GM12878 (cell line): ENCODE measurements around the gene MGAT4C. TPM values are rescaled to one million over a fixed set of nuclear protein-coding genes. Genes with fewer than 3 reads are reported as not detected.

ENCODE experiments used
- ATAC-seq: fragments of 200-7000 bp; cut with Tn5 transposase; 3 replicates; pipeline ENCODE4 v1.9.1; 2020; ENCODE audit warnings: mild to moderate bottlenecking, moderate library complexity
- BruUV-seq: library from RNA; stranded (reverse); fragments of 400-500 nt; replicated peaks from 2 replicates; lab custom pipeline; 2021; lab: Mats Ljungman, UMichigan
- CTCF ChIA-PET: fragments of 300-600 bp; sonication (Branson Sonifier 250); formaldehyde crosslinking; extraction: SDS; loops from one replicate; lab custom pipeline; 2021; ENCODE audit warnings: inconsistent platforms; lab: Yijun Ruan, JAX
- POLR2A ChIA-PET: fragments of 350-600 bp; formaldehyde crosslinking; extraction: SDS; loops from one replicate; lab custom pipeline; 2021; ENCODE audit warnings: inconsistent platforms; lab: Charles Lee
- RAD21 ChIA-PET: fragments of 300-600 bp; sonication (Branson Sonifier 250); formaldehyde crosslinking; loops from one replicate; lab custom pipeline; 2023; ENCODE audit warnings: antibody characterized with exemption; ENCODE audit not compliant: unreplicated experiment; lab: Charles Lee
- SMC1A ChIA-PET: fragments of 300-600 bp; sonication (Branson Sonifier 250); formaldehyde crosslinking; loops from one replicate; lab custom pipeline; 2023; ENCODE audit not compliant: unreplicated experiment, uncharacterized antibody; lab: Charles Lee
- DNase-seq: peaks from one replicate; pipeline ENCODE4 v3.0.0-alpha.2; 2011; ENCODE audit warnings: low read depth, low spot score
- FAIRE-seq: peaks from 3 replicates; lab custom pipeline; 2011; peaks lifted over from hg19 to GRCh38; lab: Jason Lieb, UNC
- H2AFZ ChIP-seq: 2 replicates; pipeline ENCODE4 v1.6.0; 2011; ENCODE audit warnings: low read depth, low read length, control low read depth; ENCODE audit not compliant: control insufficient read depth
- H3K27ac ChIP-seq: 2 replicates; pipeline ENCODE4 v1.5.1; 2011; ENCODE audit warnings: control low read depth; ENCODE audit not compliant: control insufficient read depth, insufficient read depth
- H3K27me3 ChIP-seq, 2 experiments: replicated peaks in 1 of 2; 2 replicates each; pipeline versions ENCODE4 v1.6.0 to v1.6.1; 2011; ENCODE audit warnings: low read length in 1 of 2; ENCODE audit not compliant: control insufficient read depth in 2 of 2, insufficient read depth in 2 of 2
- H3K36me3 ChIP-seq, 2 experiments: 2 replicates each; pipeline ENCODE4 v1.5.1; 2011; ENCODE audit warnings: low read length in 1 of 2; ENCODE audit not compliant: control insufficient read depth in 2 of 2, insufficient read depth in 2 of 2
- H3K4me1 ChIP-seq: 2 replicates; pipeline ENCODE4 v1.6.1; 2011; ENCODE audit warnings: mild to moderate bottlenecking, low read length, moderate library complexity, mixed read lengths; ENCODE audit not compliant: control insufficient read depth, insufficient read depth
- H3K4me2 ChIP-seq: 2 replicates; pipeline ENCODE4 v1.6.0; 2011; ENCODE audit warnings: control low read depth; ENCODE audit not compliant: control insufficient read depth, insufficient read depth
- H3K4me3 ChIP-seq: fragments of 200-600 bp; sonication (generic); 2 replicates; pipeline ENCODE4 v1.5.1; 2016
- H3K79me2 ChIP-seq: 2 replicates; pipeline ENCODE4 v1.6.0; 2011; ENCODE audit warnings: low read length; ENCODE audit not compliant: control insufficient read depth, insufficient read depth
- H3K9ac ChIP-seq: 2 replicates; pipeline ENCODE4 v1.8.0; 2011; ENCODE audit warnings: low read length, control low read depth, mixed read lengths; ENCODE audit not compliant: control insufficient read depth, insufficient read depth
- H3K9me3 ChIP-seq: replicated peaks from 3 replicates; pipeline ENCODE4 v1.5.1; 2011; ENCODE audit warnings: mild to moderate bottlenecking, low read length; ENCODE audit not compliant: control insufficient read depth, insufficient read depth
- H4K20me1 ChIP-seq: 2 replicates; pipeline ENCODE4 v1.6.0; 2011; ENCODE audit not compliant: control insufficient read depth, insufficient read depth
- CREM ChIP-seq: IDR thresholded peaks from 2 replicates; pipeline ENCODE4 v1.6.1; 2014; ENCODE audit warnings: antibody characterized with exemption, low read depth
- ETV6 ChIP-seq, 2 experiments: fragments of 450-650 bp in 1 of 2; IDR thresholded peaks in 1 of 2; conservative IDR thresholded peaks in 1 of 2; 2 replicates each; pipeline ENCODE4 v1.6.1; 2014; ENCODE audit warnings: antibody characterized with exemption in 1 of 2, borderline replicate concordance in 1 of 2, low read depth in 1 of 2, mild to moderate bottlenecking in 1 of 2, moderate library complexity in 1 of 2
- EZH2 ChIP-seq: IDR thresholded peaks from 2 replicates; pipeline ENCODE4 v1.6.1; 2012; ENCODE audit warnings: low read depth, mild to moderate bottlenecking, control low read depth, inconsistent platforms, low read length, borderline replicate concordance; ENCODE audit not compliant: control insufficient read depth
- FOS ChIP-seq: IDR thresholded peaks from 3 replicates; pipeline ENCODE4 v1.6.1; 2011; ENCODE audit warnings: borderline replicate concordance; ENCODE audit not compliant: insufficient read length; ENCODE audit errors: extremely low read depth
- FOXM1 ChIP-seq: IDR thresholded peaks from 2 replicates; pipeline ENCODE4 v1.6.1; 2012; ENCODE audit warnings: low read depth, mild to moderate bottlenecking, inconsistent platforms, low read length, moderate library complexity
- HSF1 ChIP-seq: fragments of 150-350 bp; IDR thresholded peaks from 2 replicates; pipeline ENCODE4 v1.6.1; 2014; ENCODE audit warnings: mild to moderate bottlenecking, low read depth, low read length
- MAX ChIP-seq: IDR thresholded peaks from 2 replicates; pipeline ENCODE4 v1.6.1; 2012; ENCODE audit warnings: low read depth, low read length, improper control_type of control experiment
- MLLT1 ChIP-seq: fragments of 450-650 bp; IDR thresholded peaks from 2 replicates; pipeline ENCODE4 v1.6.1; 2016; ENCODE audit warnings: mild to moderate bottlenecking
- NR2F1 ChIP-seq: fragments of 450-650 bp; conservative IDR thresholded peaks from 2 replicates; pipeline ENCODE4 v1.6.1; 2017; ENCODE audit warnings: mild to moderate bottlenecking
- PML ChIP-seq: IDR thresholded peaks from 2 replicates; pipeline ENCODE4 v1.6.1; 2012; ENCODE audit warnings: low read length, inconsistent platforms
- POU2F2 ChIP-seq: IDR thresholded peaks from 3 replicates; pipeline ENCODE4 v1.6.1; 2011; ENCODE audit warnings: low read depth, mild to moderate bottlenecking, low read length, borderline replicate concordance
- SKIL ChIP-seq: fragments of 450-650 bp; IDR thresholded peaks from 2 replicates; pipeline ENCODE4 v1.6.1; 2017; ENCODE audit warnings: mild to moderate bottlenecking, low read depth, inconsistent platforms; ENCODE audit not compliant: poor library complexity, severe bottlenecking
- SMC3 ChIP-seq: IDR thresholded peaks from 2 replicates; pipeline ENCODE4 v1.6.1; 2011; ENCODE audit warnings: low read length, improper control_type of control experiment, borderline replicate concordance
- STAT3 ChIP-seq: IDR thresholded peaks from 2 replicates; pipeline ENCODE4 v1.6.1; 2011; ENCODE audit warnings: low read depth, low read length, improper control_type of control experiment
- ZNF384 ChIP-seq: IDR thresholded peaks from 2 replicates; pipeline ENCODE4 v1.6.1; 2012; ENCODE audit warnings: low read depth, mild to moderate bottlenecking, low read length, improper control_type of control experiment, borderline replicate concordance
- WGBS: methylation state at CpG from one replicate; pipeline ENCODE4 v1.1.6; 2016; ENCODE audit warnings: low lambda C conversion rate; ENCODE audit not compliant: insufficient replicate concordance, insufficient coverage; ENCODE audit errors: missing lambda C conversion rate; 5-methylcytosine and 5-hydroxymethylcytosine counted together
- in situ Hi-C: fragments of 300-500 bp; cut with MboI; formaldehyde crosslinking; loops from 9 replicates; pipeline ENCODE4 v1.14.3; 2018; ENCODE audit warnings: mixed read lengths
- intact Hi-C: fragments of 100-400 bp; cut with micrococcal nuclease; formaldehyde crosslinking; loops from one replicate; pipeline ENCODE4 v1.14.2; 2022; ENCODE audit not compliant: unreplicated experiment
- polyA plus RNA-seq, 11 experiments: library from polyadenylated mRNA; depleted of rRNA in 4 of 11; unstranded in 6 of 11; stranded (reverse) in 5 of 11; fragments of >200 nt; fragmentation: Nextera tagmentation in 4 of 11; fragmentation: Illumina TruSeq in 1 of 11; extraction: Ambion mirVana in 4 of 11; extraction: Trizol in 1 of 11; gene quantifications; 1 replicate in 1 of 11; 2 replicates in 10 of 11; pipeline versions ENCODE4 v1.2.1 to v1.2.3, GENCODE V29; 2011 to 2016; ENCODE audit warnings: inconsistent platforms in 2 of 11, missing spikeins in 2 of 11, low read depth in 1 of 11
- total RNA-seq, 4 experiments: library from RNA; depleted of rRNA in 3 of 4; stranded (reverse); fragments of >200 nt in 3 of 4; fragmentation: Illumina TruSeq in 1 of 4; extraction: Trizol in 1 of 4; gene quantifications; 2 replicates each; pipeline versions ENCODE4 v1.2.1 to v1.2.3, GENCODE V29; 2013 to 2021

MGAT4C gene
- total and polyA plus RNA-seq, 10 of the 15 experiments (the other 5 are each of a cell fraction or from before 2014, with no cell fraction given): not detected

- TF ChIP-seq MLLT1: no peak
- TF ChIP-seq MAX: no peak
- TF ChIP-seq CREM: no peak
- no peak for TF ChIP-seq EZH2
- no peak for TF ChIP-seq POU2F2
- no peak for TF ChIP-seq STAT3
- no peak for TF ChIP-seq FOS
Measured at GRCh38 chr12:86283620-86284019, 27.4 kb upstream of the MGAT4C start (continued).

GRCh38 chr12:86275356-86275755, 19.2 kb upstream of the MGAT4C start:
- ChIA-PET SMC1A (no interaction called here), RAD21 (no interaction called here), POLR2A (no interaction called here), CTCF (no interaction called here)
- no peaks in the 10 kb centered on the region for H3K79me2 ChIP-seq
- BruUV-seq: no TSS peak
- H3K27me3 ChIP-seq: no peaks in the 10 kb centered on the region
- no peaks in the 10 kb centered on the region for H3K4me1 ChIP-seq
- no peaks in the 10 kb centered on the region for H3K9me3 ChIP-seq
- no peak overlapping the region for H3K27ac ChIP-seq
- no peak overlapping the region for H2AFZ ChIP-seq
- no peak for DNase-seq
- in situ Hi-C loops: no loop called here
- intact Hi-C loops: no loop called here
- no peak for FAIRE-seq
- no peak overlapping the region for H3K9ac ChIP-seq
- WGBS: 30% methylated on average over 5 of the region's 5 CpGs
- H3K36me3 ChIP-seq: no peaks in the 10 kb centered on the region
- H3K4me3 ChIP-seq: no peak overlapping the region
- no peaks in the 10 kb centered on the region for H4K20me1 ChIP-seq
- ATAC-seq: no peak
- no peak overlapping the region for H3K4me2 ChIP-seq
- no peak for TF ChIP-seq ZNF384
- TF ChIP-seq SMC3: no peak
- TF ChIP-seq SKIL: no peak
- no peak for TF ChIP-seq PML
- TF ChIP-seq MAX: no peak
- no peak for TF ChIP-seq NR2F1
- no peak for TF ChIP-seq HSF1
- TF ChIP-seq FOXM1: no peak
- TF ChIP-seq ETV6 (conservative IDR thresholded peaks at IDR 0.05 in 1 of 2, IDR thresholded peaks at IDR 0.05 in 1 of 2; ENCODE audit: borderline replicate concordance in 1 of 2, low read depth in 1 of 2): no peak
